ENCODE measurements around the gene LSAMP. TPM values are rescaled to one million over a fixed set of nuclear protein-coding genes. Genes with fewer than 3 reads are reported as not detected.

LSAMP gene
- polyA plus RNA-seq, 1 of the 3 experiments (the other 2 are of a cell fraction): 6.6 TPM

DNA sequence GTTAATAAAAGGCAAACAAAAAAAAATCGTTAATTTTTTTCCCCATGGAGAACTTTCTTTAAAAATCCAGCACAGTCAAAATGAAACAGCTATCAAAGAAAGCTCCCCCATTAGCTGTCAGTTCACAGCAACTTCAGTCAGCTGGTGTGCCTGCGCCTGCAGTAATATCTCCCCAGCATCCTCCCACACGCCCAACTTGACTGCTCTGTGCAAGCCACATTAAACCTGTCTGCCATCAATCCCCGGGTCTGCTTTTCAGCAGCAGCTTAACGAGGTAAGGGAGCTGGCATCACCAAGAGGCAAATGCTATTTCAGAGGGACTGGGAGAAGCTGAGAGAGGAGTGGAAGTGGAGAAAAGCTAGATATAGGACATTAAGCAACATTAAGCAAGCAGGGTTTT lies 484.5 kb downstream of the LSAMP start:
- WGBS (ENCODE audit: low lambda C conversion rate): 42% methylated on average over 5 of the region's 5 CpGs
- H3K9ac ChIP-seq: no peak overlapping the region
- ChIA-PET POLR2A (no interaction called here), CTCF (interaction anchor here (1.0 to 2.0 kb wide), 2 partner anchors 10 to 16 kb away, joined by 6 read pairs; no protein-coding TSS in a partner anchor)
- DNase-seq: peak; percentile 45
- H3K9me3 ChIP-seq: no peaks in the 10 kb centered on the region
- peaks cover 0 to 10% of the 10 kb centered on the region in 2 experiments; a peak in 2 of 4 replicates for H3K4me1 ChIP-seq (ENCODE audit: control insufficient read depth in 1 of 2, insufficient read depth in 2 of 2, low read depth in 1 of 2, low read length in 1 of 2)
- no peaks in the 10 kb centered on the region for H3K27me3 ChIP-seq (ENCODE audit: insufficient read depth)
- 0 out of 4 replicates have a peak overlapping the region, but pooled peaks of 1 of the 2 experiments have one; percentile 25 for H3K27ac ChIP-seq (ENCODE audit: low read depth in 2 of 2, low read length in 1 of 2)
- peaks cover 4% of the 10 kb centered on the region for H3F3A ChIP-seq (replicated peaks; ENCODE audit: insufficient read depth)
- H3K79me2 ChIP-seq (ENCODE audit: insufficient read depth): no peaks in the 10 kb centered on the region
- H3K4me3 ChIP-seq (ENCODE audit: low read depth in 2 of 2, low read length in 1 of 2): no peak overlapping the region
- H4K20me1 ChIP-seq (ENCODE audit: insufficient read depth): no peaks in the 10 kb centered on the region
- H3K9me2 ChIP-seq: no peaks in the 10 kb centered on the region
- no peak overlapping the region for H3K4me2 ChIP-seq
- H3K36me3 ChIP-seq (replicated peaks in 1 of 2; ENCODE audit: control insufficient read depth in 1 of 2, insufficient read depth in 2 of 2, low read length in 1 of 2): no peaks in the 10 kb centered on the region
- TF ChIP-seq, protein P1, sequence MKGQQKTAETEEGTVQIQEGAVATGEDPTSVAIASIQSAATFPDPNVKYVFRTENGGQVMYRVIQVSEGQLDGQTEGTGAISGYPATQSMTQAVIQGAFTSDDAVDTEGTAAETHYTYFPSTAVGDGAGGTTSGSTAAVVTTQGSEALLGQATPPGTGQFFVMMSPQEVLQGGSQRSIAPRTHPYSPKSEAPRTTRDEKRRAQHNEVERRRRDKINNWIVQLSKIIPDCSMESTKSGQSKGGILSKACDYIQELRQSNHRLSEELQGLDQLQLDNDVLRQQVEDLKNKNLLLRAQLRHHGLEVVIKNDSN (IDR thresholded peaks at IDR 0.05; ENCODE audit: borderline replicate concordance, low read depth): no peak
- TF ChIP-seq NFIC (IDR thresholded peaks at IDR 0.05; ENCODE audit: borderline replicate concordance) (no peak), FOXM1 (IDR thresholded peaks at IDR 0.05; ENCODE audit: low read depth) (no peak), RAD21 (IDR thresholded peaks at IDR 0.05; ENCODE audit: low read length) (peak; percentile 15; the same call in 1 of the 2 replicates), FOXJ3 (CRISPR knock-in tag; IDR thresholded peaks at IDR 0.05) (0 out of 2 replicates have a peak, but pooled peaks have one; percentile 16), RCOR1 (IDR thresholded peaks at IDR 0.05; ENCODE audit: low read length) (0 out of 2 replicates have a peak, but pooled peaks have one; percentile 38), RFX5 (IDR thresholded peaks at IDR 0.05; ENCODE audit: low read length) (no peak), EP300 (IDR thresholded peaks at IDR 0.05; ENCODE audit: borderline replicate concordance in 1 of 2, low read depth in 1 of 2, low read length in 1 of 2) (peak in 1 of 2 experiments; percentile 50; a peak in 1 of 4 replicates), MXI1 (IDR thresholded peaks at IDR 0.05; ENCODE audit: low read depth, low read length) (peak; percentile 69; the same call in 1 of the 2 replicates), JUND (IDR thresholded peaks at IDR 0.05) (no peak)
- TF ChIP-seq, protein P2, sequence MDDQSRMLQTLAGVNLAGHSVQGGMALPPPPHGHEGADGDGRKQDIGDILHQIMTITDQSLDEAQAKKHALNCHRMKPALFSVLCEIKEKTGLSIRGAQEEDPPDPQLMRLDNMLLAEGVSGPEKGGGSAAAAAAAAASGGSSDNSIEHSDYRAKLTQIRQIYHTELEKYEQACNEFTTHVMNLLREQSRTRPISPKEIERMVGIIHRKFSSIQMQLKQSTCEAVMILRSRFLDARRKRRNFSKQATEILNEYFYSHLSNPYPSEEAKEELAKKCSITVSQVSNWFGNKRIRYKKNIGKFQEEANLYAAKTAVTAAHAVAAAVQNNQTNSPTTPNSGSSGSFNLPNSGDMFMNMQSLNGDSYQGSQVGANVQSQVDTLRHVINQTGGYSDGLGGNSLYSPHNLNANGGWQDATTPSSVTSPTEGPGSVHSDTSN (IDR thresholded peaks at IDR 0.05): no peak
- H2AFZ ChIP-seq (ENCODE audit: low read depth): no peak overlapping the region

DNA sequence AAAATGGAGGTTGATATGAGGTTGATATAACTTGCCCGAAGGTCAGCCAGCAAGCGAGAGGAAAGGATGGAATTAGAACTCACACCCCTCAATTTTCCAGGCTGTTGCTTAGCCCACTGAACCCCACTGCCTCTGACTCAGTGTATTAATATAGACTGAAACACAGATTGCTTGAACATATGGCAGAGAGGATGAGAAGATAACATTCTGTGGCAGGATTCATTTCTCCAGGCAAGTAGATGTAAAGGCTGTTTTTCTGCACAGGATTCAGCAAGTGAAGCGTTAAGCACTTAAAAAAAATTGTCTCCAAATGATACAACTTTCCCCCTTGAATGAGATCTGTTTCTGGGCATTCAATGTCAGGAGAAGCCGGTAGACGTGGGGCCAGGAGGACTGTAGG lies 486.8 kb downstream of the LSAMP start:
- Histone ChIP-seq H3K79me2 (ENCODE audit: insufficient read depth) (no peaks in the 10 kb centered on the region), H3K9me2 (no peaks in the 10 kb centered on the region), H3K9ac (no peak overlapping the region), H3K9me3 (no peaks in the 10 kb centered on the region), H2AFZ (ENCODE audit: low read depth) (no peak overlapping the region), H3K27me3 (ENCODE audit: insufficient read depth) (no peaks in the 10 kb centered on the region), H3K4me2 (no peak overlapping the region), H3F3A (replicated peaks; ENCODE audit: insufficient read depth) (no peaks in the 10 kb centered on the region), H3K4me1 (ENCODE audit: control insufficient read depth in 1 of 2, insufficient read depth in 2 of 2, low read depth in 1 of 2, low read length in 1 of 2) (peaks cover 0 to 10% of the 10 kb centered on the region in 2 experiments; a peak in 2 of 4 replicates), H3K27ac (ENCODE audit: low read depth in 2 of 2, low read length in 1 of 2) (no peak overlapping the region), H3K4me3 (ENCODE audit: low read depth in 2 of 2, low read length in 1 of 2) (no peak overlapping the region), H3K36me3 (replicated peaks in 1 of 2; ENCODE audit: control insufficient read depth in 1 of 2, insufficient read depth in 2 of 2, low read length in 1 of 2) (no peaks in the 10 kb centered on the region), H4K20me1 (ENCODE audit: insufficient read depth) (no peaks in the 10 kb centered on the region)
- DNase-seq: no peak
- CTCF ChIA-PET: no interaction called here
- POLR2A ChIA-PET: no interaction called here
- no peak for TF ChIP-seq RCOR1 (IDR thresholded peaks at IDR 0.05; ENCODE audit: low read length)
- 76% methylated on average over 5 of the region's 5 CpGs for whole genome bisulfite sequencing (ENCODE audit: low lambda C conversion rate)

Data from SK-N-SH (cell line).